Measurements from ENCODE around the gene AOC3. TPM values are rescaled to one million over a fixed set of nuclear protein-coding genes. Genes with fewer than 3 reads are reported as not detected.
"Not testable (repeated sequence)": the region's sequence is repeated elsewhere in the genome, so short reads cannot be mapped to it uniquely, and the experiment has no call there.

Gene AOC3
- total RNA-seq, 1 donor from 2014 or later, result under 0.01 TPM

GRCh38 chr17:42867694-42868261 is 16.8 kb downstream of the AOC3 start:
- not testable (repeated sequence) for DNase-seq (ENCODE audit: low read depth)

- DNase-seq (ENCODE audit: low read depth), result no peak
Observed at GRCh38 chr17:42868338-42868737, 17.3 kb downstream of the AOC3 start.

- no peak for DNase-seq (ENCODE audit: low read depth)
Observed at GRCh38 chr17:42871647-42872046, 20.6 kb downstream of the AOC3 start.

GRCh38 chr17:42872251-42872965 is 21.4 kb downstream of the AOC3 start:
- DNase-seq (ENCODE audit: low read depth), result peak; percentile 36

GRCh38 chr17:42873315-42873714 is 22.3 kb downstream of the AOC3 start:
- DNase-seq (ENCODE audit: low read depth), result peak; percentile 48

- DNase-seq (ENCODE audit: low read depth), result not testable (repeated sequence)
Observed at GRCh38 chr17:42873932-42874695, 23.1 kb downstream of the AOC3 start.

- DNase-seq (ENCODE audit: low read depth), result no peak
Observed at GRCh38 chr17:42877037-42877436, 26.0 kb downstream of the AOC3 start.

- peak; percentile 30 for DNase-seq (ENCODE audit: low read depth)
Observed at GRCh38 chr17:42878123-42878880, 27.3 kb downstream of the AOC3 start.

DNA sequence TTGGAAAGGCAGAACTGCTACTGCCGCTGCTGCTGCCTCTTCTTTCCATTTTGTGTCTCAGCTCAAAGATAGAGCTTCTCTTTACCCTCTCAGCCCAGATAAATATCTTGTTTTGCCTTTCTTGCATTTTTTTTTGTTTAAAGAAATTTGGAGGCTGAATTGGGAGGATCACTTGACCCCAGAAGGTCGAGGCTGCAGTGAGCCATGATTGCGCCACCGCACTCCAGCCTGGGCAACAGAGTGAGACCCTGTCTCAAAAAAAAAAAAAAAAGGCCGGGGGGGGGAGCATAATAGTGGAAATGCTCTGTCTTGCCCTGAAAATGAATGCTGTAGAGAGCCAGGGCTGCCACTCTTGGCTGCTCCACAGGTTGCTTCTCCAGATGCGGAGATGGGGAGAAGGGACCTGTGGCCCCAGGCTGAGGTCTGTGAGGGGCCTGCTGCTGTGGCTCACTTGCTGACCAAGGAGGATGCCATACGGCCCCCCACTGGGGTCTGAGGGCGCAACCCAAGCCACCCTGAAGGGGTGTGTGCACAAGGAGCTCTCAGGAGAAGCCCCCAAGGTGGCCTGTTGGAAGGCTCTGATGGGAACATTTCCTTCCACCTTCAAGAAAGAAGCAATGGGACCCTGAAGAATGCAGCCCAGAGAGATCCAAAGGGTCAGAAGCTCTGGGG is 28.1 kb downstream of the AOC3 start:
- DNase-seq (ENCODE audit: low read depth), result no peak

GRCh38 chr17:42879596-42879985 is 28.6 kb downstream of the AOC3 start:
- no peak for DNase-seq (ENCODE audit: low read depth)

DNA sequence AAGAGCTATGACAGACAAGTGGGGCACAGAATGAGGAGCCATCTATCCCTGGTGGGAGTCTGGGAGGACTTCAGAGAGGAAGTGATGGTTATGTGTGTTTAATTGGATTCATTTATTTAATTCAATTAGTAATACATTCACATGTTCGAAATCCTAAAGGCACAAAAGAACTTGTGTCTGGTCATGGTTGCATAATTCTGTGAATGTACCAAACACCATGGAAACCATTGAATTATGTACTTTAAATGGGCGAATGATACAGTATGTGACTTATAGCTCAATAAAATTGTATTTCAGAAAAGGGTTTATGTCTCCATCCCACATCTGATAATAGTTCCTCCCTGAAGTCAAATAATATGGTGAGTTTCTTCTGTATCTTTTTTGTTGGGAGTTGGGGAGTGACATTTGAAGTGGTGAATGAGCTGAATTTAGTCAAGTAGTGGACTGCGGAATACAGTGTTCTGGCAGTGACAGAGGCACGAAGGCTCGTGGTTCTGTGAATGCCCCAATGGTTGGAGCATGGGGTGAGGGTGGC is 29.8 kb downstream of the AOC3 start:
- no peak for DNase-seq (ENCODE audit: low read depth)

DNA sequence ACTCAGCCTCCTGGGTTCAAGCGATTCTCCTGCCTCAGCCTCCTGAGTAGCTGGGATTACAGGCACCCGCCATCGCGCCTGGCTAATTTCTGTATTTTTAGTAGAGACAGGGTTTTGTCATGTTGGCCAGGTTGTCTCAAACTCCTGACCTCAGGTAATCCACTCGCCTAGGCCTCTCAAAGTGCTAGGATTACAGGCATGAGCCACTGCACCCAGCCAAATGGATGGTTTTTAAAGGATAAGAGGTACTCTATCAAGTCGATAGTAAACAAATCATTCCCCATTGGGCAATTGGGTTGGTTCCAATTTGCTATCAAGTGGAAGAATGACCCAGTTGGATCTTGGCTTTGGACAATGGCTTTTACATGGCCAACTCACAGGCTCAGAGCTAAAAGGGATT is 30.7 kb downstream of the AOC3 start:
- DNase-seq (ENCODE audit: low read depth), result not testable (repeated sequence)

DNA sequence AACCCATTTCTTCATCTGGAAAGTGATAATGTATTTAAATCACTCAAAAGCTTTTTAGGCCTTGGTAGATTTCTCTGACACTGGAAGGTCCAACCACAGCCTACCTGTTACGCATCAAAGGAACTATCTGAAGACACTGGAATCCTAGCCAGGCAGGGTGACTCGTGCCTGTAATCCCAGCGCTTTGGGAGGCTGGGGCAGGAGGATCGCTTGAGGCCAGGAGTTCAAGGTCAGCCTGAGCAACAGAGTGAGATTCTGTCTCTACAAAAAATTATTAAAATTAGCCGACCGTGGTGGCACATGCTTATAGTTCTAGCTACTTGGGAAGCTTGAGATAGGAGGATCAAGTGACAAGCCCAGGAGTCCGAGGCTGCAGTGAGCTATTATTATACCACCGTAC is 31.2 kb downstream of the AOC3 start:
- DNase-seq (ENCODE audit: low read depth), result no peak

DNA sequence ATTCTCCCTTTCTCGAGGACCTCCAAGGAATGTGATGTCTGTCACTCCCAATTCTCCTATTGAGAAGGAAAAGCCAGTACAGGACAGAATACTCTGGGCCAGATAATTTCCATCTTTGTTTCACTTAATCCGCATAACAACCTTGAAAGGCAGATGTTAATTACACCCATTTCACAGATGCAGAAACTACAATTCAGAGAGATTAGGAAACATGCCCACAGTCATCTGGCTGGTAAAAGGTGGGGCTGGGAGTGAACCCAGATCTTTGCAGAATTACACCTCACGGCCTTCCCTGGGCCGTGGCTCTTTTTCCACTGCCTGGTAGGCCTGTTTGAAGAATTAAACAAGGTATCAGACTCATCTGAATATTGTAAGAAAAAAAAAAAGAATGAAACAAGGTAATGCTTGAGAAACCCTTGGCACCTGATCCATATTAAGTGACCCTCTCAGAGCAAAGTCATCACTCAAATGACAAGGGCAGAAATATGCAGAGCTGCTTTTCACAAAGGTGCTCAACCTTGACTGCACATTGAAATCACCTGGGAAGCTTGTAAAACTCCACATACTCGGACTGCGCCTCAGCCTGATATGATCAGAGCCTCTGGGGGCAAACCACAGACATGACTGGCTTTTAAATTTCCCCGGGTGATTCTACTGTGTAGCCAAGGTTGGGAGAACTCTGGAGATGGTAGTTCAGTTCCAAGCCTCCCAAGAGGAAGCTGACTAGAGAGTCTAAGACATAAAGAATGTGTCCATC is 33.0 kb downstream of the AOC3 start:
- peak; percentile 74 for DNase-seq (ENCODE audit: low read depth)

GRCh38 chr17:42885806-42886205 is 34.8 kb downstream of the AOC3 start:
- not testable (repeated sequence) for DNase-seq (ENCODE audit: low read depth)

DNA sequence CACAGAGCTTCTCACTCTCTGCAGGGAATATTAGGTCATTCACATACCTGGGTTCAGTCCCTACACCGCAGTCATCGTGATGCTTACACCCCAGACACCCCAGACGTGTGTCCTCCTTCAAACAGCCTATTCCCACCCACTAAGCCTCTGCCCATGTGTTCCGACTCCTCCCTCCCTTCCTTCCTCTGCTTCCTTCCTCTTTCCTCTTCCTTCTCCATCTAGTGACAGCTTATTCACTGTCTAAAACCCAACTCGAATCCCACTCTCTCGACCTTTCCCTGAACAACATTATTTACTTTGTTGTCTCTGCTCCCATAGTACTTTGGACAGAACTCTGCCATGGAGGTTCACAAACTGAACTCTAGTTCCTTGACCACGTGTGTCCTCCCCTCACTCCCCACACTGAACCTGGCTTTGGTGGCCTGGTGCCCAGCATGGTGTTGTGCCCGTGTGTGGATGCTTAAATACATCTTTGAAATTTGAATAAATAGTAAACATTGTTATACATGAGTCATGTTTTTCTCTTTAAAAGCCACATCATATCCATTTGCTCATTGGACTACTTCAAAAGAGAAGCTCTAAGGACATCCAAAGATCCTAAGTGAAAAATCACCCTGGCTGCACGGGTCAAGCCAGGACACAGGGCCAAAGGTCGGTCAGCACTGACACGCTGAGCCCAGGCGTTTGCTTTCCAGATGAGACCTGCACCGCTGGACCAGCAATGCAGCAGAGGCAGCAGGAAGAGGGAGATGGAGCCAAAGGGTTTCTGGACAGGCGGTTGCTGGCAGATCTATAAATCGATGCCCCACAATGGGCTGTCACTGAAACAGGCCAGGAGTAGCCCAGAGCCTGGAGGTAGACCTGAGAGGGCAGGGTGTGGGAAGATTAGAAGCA is 35.5 kb downstream of the AOC3 start:
- no peak for DNase-seq (ENCODE audit: low read depth)

- DNase-seq (ENCODE audit: low read depth), result no peak
Observed at GRCh38 chr17:42889809-42890208, 38.8 kb downstream of the AOC3 start.

- peak; percentile 41 for DNase-seq (ENCODE audit: low read depth)
Observed at GRCh38 chr17:42891539-42892152, 40.6 kb downstream of the AOC3 start.

- DNase-seq (ENCODE audit: low read depth), result no peak
Observed at GRCh38 chr17:42893359-42893758, 42.4 kb downstream of the AOC3 start.
